Hepatocyte (in vitro differentiated cells): ENCODE data around the gene IQCH. TPM values are rescaled to one million over a fixed set of nuclear protein-coding genes. Genes with fewer than 3 reads are reported as not detected.

Source experiments
- DNase-seq: peaks from one replicate; pipeline ENCODE4 v3.0.0-alpha.2; 2016; ENCODE audit warnings: low spot score
- H2AFZ ChIP-seq: fragments of 200-600 bp; sonication (generic); 2 replicates; pipeline ENCODE4 v1.6.0; 2016; ENCODE audit warnings: antibody characterized with exemption, mild to moderate bottlenecking
- H3K27ac ChIP-seq: fragments of 200-600 bp; sonication (generic); 2 replicates; pipeline ENCODE4 v1.5.1; 2016; ENCODE audit warnings: mild to moderate bottlenecking
- H3K27me3 ChIP-seq: fragments of 200-600 bp; sonication (generic); 2 replicates; pipeline ENCODE4 v1.6.1; 2016
- H3K36me3 ChIP-seq: fragments of 200-600 bp; sonication (generic); replicated peaks from 2 replicates; pipeline ENCODE4 v1.5.1; 2016; ENCODE audit warnings: low read depth; ENCODE audit not compliant: insufficient read depth
- H3K4me1 ChIP-seq: fragments of 200-600 bp; sonication (generic); 2 replicates; pipeline ENCODE4 v1.5.1; 2016; ENCODE audit warnings: mild to moderate bottlenecking, moderate library complexity; ENCODE audit not compliant: insufficient read depth
- H3K4me2 ChIP-seq: fragments of 200-600 bp; sonication (generic); 2 replicates; pipeline ENCODE4 v1.6.0; 2016
- H3K4me3 ChIP-seq: fragments of 200-600 bp; sonication (generic); 2 replicates; pipeline ENCODE4 v1.5.1; 2016; ENCODE audit warnings: mild to moderate bottlenecking
- H3K79me2 ChIP-seq: fragments of 200-600 bp; sonication (generic); 2 replicates; pipeline ENCODE4 v1.6.0; 2017; ENCODE audit warnings: mild to moderate bottlenecking
- H3K9me2 ChIP-seq: fragments of 200-600 bp; sonication (generic); replicated peaks from 2 replicates; pipeline ENCODE4 v1.6.0; 2017; ENCODE audit warnings: mild to moderate bottlenecking; ENCODE audit not compliant: insufficient read depth
- H3K9me3 ChIP-seq: fragments of 200-600 bp; sonication (generic); 2 replicates; pipeline ENCODE4 v1.5.1; 2016; ENCODE audit warnings: low read depth, mild to moderate bottlenecking
- H4K20me1 ChIP-seq: fragments of 200-600 bp; sonication (generic); 2 replicates; pipeline ENCODE4 v1.6.0; 2016; ENCODE audit warnings: mild to moderate bottlenecking; ENCODE audit not compliant: insufficient read depth, poor library complexity, severe bottlenecking
- EZH2 ChIP-seq: fragments of 200-600 bp; sonication (generic); IDR thresholded peaks from 2 replicates; pipeline ENCODE4 v1.6.1; 2016; ENCODE audit warnings: antibody characterized with exemption, mild to moderate bottlenecking, borderline replicate concordance
- EZH2phosphoT487 ChIP-seq: fragments of 200-600 bp; sonication (generic); IDR thresholded peaks from one replicate; pipeline ENCODE4 v1.6.1; 2018; ENCODE audit warnings: antibody characterized with exemption, mild to moderate bottlenecking, low read depth, moderate library complexity; ENCODE audit not compliant: unreplicated experiment, severe bottlenecking
- WGBS: methylation state at CpG from one replicate; pipeline ENCODE4 v1.1.6; 2016; ENCODE audit warnings: low lambda C conversion rate; ENCODE audit errors: missing lambda C conversion rate; 5-methylcytosine and 5-hydroxymethylcytosine counted together
- polyA plus RNA-seq: library from polyadenylated mRNA; unstranded; fragments of >200 nt; fragmentation: Nextera tagmentation; extraction: Ambion mirVana; gene quantifications from 2 replicates; pipeline ENCODE4 v1.2.1, GENCODE V29; 2016
- total RNA-seq: library from RNA; depleted of rRNA; stranded (reverse); fragments of >200 nt; gene quantifications from 2 replicates; pipeline ENCODE4 v1.2.3, GENCODE V29; 2014
- TF ChIP-seq, protein P1 (sequence below): fragments of 200-600 bp; sonication (generic); IDR thresholded peaks from 2 replicates; pipeline ENCODE4 v1.5.1; 2016; ENCODE audit warnings: antibody characterized with exemption, mild to moderate bottlenecking; ENCODE audit not compliant: poor library complexity

Gene IQCH
- total and polyA plus RNA-seq, 2 experiments from 2014 or later, result 0.76 to 1.0 TPM

DNA sequence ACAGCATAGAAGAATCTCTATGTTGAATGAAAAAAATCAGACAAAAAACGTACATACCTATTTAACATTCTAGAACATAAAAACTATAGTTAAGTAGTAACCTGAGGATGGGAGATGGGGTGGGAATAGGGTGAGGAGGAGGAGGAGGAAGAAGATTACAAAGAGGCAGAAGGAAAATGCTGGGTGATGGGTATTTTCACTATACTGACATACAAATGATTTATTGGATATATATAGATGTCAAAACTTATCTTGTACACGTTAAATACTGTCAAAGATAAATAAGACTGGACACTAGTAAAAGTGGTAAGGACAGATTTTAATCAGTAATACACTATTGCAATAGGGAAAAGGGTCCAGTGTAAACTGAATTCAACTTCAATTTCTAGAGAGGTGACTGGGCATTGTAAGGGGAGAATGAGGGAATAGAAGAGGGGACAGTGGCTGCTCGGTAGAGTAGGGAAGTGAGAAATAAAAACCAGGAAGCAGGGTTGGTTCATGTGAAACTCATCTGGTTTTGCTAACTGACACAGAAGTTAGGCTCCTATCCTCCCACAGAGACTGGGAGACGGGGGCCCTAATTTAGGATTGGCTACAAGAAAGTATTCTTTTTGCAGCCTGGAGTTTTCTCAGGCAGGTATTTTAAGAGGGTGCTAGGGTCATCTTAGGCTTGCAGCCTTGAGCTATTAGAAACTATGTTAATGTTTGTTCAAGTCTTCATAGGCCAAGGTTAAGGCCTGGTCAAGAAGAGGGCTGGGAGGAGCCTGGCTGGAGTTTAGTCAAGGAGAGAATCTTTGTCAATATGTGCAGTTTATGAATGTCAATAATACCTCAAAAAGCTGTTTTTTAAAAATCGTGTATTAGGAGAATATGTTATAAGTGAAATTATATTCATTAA is 251.3 kb downstream of the IQCH start:
- no peaks in the 10 kb centered on the region for H3K9me2 ChIP-seq
- H4K20me1 ChIP-seq, result no peaks in the 10 kb centered on the region
- DNase-seq, result no peak
- H2AFZ ChIP-seq, result no peak overlapping the region
- no peaks in the 10 kb centered on the region for H3K79me2 ChIP-seq
- H3K36me3 ChIP-seq, result no peaks in the 10 kb centered on the region
- 74% methylated on average over 5 of the region's 5 CpGs for WGBS
- TF ChIP-seq EZH2, result no peak
- TF ChIP-seq, protein P1, sequence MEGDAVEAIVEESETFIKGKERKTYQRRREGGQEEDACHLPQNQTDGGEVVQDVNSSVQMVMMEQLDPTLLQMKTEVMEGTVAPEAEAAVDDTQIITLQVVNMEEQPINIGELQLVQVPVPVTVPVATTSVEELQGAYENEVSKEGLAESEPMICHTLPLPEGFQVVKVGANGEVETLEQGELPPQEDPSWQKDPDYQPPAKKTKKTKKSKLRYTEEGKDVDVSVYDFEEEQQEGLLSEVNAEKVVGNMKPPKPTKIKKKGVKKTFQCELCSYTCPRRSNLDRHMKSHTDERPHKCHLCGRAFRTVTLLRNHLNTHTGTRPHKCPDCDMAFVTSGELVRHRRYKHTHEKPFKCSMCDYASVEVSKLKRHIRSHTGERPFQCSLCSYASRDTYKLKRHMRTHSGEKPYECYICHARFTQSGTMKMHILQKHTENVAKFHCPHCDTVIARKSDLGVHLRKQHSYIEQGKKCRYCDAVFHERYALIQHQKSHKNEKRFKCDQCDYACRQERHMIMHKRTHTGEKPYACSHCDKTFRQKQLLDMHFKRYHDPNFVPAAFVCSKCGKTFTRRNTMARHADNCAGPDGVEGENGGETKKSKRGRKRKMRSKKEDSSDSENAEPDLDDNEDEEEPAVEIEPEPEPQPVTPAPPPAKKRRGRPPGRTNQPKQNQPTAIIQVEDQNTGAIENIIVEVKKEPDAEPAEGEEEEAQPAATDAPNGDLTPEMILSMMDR, result no peak
- no peak for TF ChIP-seq EZH2phosphoT487
- H3K27ac ChIP-seq, result no peak overlapping the region
- H3K4me2 ChIP-seq, result no peak overlapping the region
- H3K4me3 ChIP-seq, result no peak overlapping the region
- H3K4me1 ChIP-seq, result no peaks in the 10 kb centered on the region
- H3K27me3 ChIP-seq, result no peaks in the 10 kb centered on the region
- no peaks in the 10 kb centered on the region for H3K9me3 ChIP-seq

DNA sequence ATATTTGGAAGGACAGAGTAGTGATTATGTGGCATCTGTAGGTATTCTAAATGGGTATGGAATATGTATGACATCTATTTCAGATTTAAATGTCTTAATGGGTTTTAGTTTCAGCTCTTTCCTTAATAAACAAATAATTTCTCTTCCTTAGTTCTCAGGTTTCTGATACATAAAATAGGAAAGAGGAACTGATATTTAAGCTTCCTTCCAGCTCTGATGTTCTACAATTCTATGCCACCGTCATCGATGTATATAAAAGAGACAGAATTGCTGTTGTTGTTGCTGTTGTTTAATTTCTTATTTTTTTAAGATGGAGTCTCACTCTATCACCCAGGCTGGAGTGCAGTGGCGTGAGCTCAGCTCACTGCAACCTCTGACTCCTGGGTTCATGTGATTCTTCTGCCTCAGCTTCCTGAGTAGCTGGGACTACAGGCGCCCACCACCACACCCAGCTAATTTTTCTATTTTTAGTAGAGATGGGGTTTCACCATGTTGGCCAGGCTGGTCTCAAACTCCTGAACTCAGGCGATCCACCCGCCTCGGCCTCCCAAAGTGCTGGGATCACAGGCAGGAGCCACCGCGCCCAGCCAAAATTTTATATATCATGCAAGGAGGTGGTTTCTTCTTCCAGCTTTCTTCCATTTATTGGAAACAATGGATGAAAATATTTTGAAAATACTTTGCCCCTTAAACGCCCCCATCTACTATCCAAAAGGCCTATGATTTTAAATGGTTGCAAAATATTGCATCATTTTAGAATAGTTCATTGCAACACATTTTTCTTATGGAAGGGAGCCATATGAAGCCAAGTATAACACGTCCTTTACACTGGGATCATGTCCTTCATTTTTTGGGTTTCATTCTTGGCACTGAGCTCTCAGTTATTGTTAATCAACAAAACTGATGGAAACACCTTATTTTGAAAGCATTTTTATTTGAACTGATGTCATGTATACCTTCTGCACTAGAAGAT is 252.5 kb downstream of the IQCH start:
- Histone ChIP-seq H4K20me1 (no peaks in the 10 kb centered on the region), H3K27me3 (no peaks in the 10 kb centered on the region), H3K9me3 (no peaks in the 10 kb centered on the region), H3K4me3 (no peak overlapping the region), H2AFZ (no peak overlapping the region), H3K4me1 (no peaks in the 10 kb centered on the region), H3K9me2 (no peaks in the 10 kb centered on the region), H3K79me2 (no peaks in the 10 kb centered on the region), H3K27ac (no peak overlapping the region), H3K4me2 (no peak overlapping the region), H3K36me3 (no peaks in the 10 kb centered on the region)
- no peak for DNase-seq
- WGBS, result 95% methylated on average over 11 of the region's 11 CpGs
- TF ChIP-seq EZH2 (no peak), EZH2phosphoT487 (no peak)
- TF ChIP-seq, protein P1, result no peak

DNA sequence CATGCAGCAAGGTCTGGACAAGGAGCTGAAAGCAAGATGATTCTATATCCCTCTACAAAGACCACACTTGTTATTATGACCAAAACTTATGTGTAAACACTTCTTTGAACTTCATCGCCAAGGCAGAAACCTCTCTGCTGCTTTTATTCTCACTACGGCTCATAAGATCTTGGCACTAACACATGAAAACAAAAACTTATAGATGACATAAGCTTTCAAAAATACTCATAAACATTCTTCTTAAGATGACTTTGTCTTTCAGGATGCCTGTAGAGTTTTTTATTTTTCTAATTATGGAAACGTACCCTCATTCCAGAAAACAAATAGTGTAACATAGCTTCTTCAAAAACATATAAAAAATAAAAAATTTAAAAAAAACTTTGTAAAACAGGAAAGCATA is 253.8 kb downstream of the IQCH start:
- no peak for DNase-seq
- Histone ChIP-seq H2AFZ (no peak overlapping the region), H3K4me3 (no peak overlapping the region), H3K36me3 (no peaks in the 10 kb centered on the region), H3K4me2 (no peak overlapping the region), H4K20me1 (no peaks in the 10 kb centered on the region), H3K4me1 (no peaks in the 10 kb centered on the region), H3K79me2 (no peaks in the 10 kb centered on the region), H3K27me3 (no peaks in the 10 kb centered on the region), H3K9me2 (no peaks in the 10 kb centered on the region), H3K27ac (no peak overlapping the region), H3K9me3 (no peaks in the 10 kb centered on the region)
- 72% methylated on average over 3 of the region's 3 CpGs for WGBS
- TF ChIP-seq, protein P1, result no peak
- TF ChIP-seq EZH2phosphoT487, result no peak
